Measurements from ENCODE around the gene TRMO. TPM values are rescaled to one million over a fixed set of nuclear protein-coding genes. Genes with fewer than 3 reads are reported as not detected.

Gene TRMO
- total RNA-seq, 1 experiment from 2014 or later: 8.6 TPM

GRCh38 chr9:97895695-97896332 is 26.5 kb downstream of the TRMO start:
- Histone ChIP-seq H3K79me2 (ENCODE audit: insufficient read depth, low read length) (no peaks in the 10 kb centered on the region), H3T11ph (ENCODE audit: low read length) (no peak overlapping the region), H4K8ac (replicated peaks; ENCODE audit: insufficient read length, low read depth, low read length) (no peak overlapping the region), H4K91ac (ENCODE audit: insufficient read length, low read depth, low read length) (no peak overlapping the region), H3K79me1 (ENCODE audit: insufficient read depth, low read depth, low read length, poor library complexity, severe bottlenecking) (no peaks in the 10 kb centered on the region), H3K4me1 (ENCODE audit: insufficient read depth, low read length) (no peaks in the 10 kb centered on the region), H2AFZ (ENCODE audit: low read length) (no peak overlapping the region), H3K27me3 (ENCODE audit: insufficient read depth, low read length) (no peaks in the 10 kb centered on the region), H2BK20ac (ENCODE audit: low read depth, low read length, poor library complexity, severe bottlenecking) (no peak overlapping the region), H2BK15ac (ENCODE audit: low read depth, low read length) (no peak overlapping the region), H3K9me3 (ENCODE audit: control insufficient read depth, low read depth, low read length) (no peaks in the 10 kb centered on the region), H2AK5ac (ENCODE audit: insufficient read length, low read length) (no peak overlapping the region), H3K56ac (ENCODE audit: insufficient read length, low read depth, low read length) (no peak overlapping the region), H3K23me2 (ENCODE audit: insufficient read length, low read depth, low read length, poor library complexity, severe bottlenecking) (no peaks in the 10 kb centered on the region), H4K20me1 (ENCODE audit: control insufficient read depth, insufficient read depth, insufficient read length) (no peaks in the 10 kb centered on the region), H3K4ac (ENCODE audit: low read depth, low read length) (no peak overlapping the region), H2BK5ac (ENCODE audit: insufficient read length, low read length) (no peak overlapping the region), H3K4me2 (ENCODE audit: insufficient read depth, insufficient read length, low read length) (no peak overlapping the region), H4K5ac (ENCODE audit: insufficient read length, low read depth, low read length) (no peak overlapping the region), H3K27ac (ENCODE audit: insufficient read length, low read depth, low read length) (no peak overlapping the region), H3K14ac (ENCODE audit: insufficient read depth, low read length) (no peak overlapping the region), H2BK12ac (ENCODE audit: insufficient read length, low read depth, low read length) (no peak overlapping the region), H3K23ac (ENCODE audit: insufficient read length, low read depth, low read length) (no peak overlapping the region), H3K9ac (ENCODE audit: extremely low read depth, insufficient read length, low read length) (no peak overlapping the region), H2BK120ac (ENCODE audit: low read depth, low read length, poor library complexity, severe bottlenecking) (no peak overlapping the region), H3K18ac (ENCODE audit: insufficient read length, low read depth, low read length) (no peak overlapping the region)
- peak; percentile 58 for TF ChIP-seq CTCF (conservative IDR thresholded peaks at IDR 0.05)
- WGBS (ENCODE audit: extremely low coverage, insufficient read length, low lambda C conversion rate): no CpG with 5 or more reads among the region's 6 CpGs
- Mint-ChIP-seq H3K9me3 (peaks cover 0 to 3% of the 10 kb centered on the region in 2 experiments; a peak in 1 of 5 replicates), H3K27me3 (ENCODE audit: low read depth) (peaks cover 35% of the 10 kb centered on the region), H3K4me3 (no peak overlapping the region), H3K4me1 (peaks cover 0 to under 1% of the 10 kb centered on the region in 2 experiments; a peak in 1 of 4 replicates), H3K36me3 (ENCODE audit: insufficient read depth in 1 of 3, low read depth in 3 of 3) (no peaks in the 10 kb centered on the region), H3K27ac (no peak overlapping the region)
- DNase-seq: peak; percentile 81

All from H9 (cell line).